Neural cell (in vitro differentiated cells): ENCODE measurements around the gene OR52K1. TPM values are rescaled to one million over a fixed set of nuclear protein-coding genes. Genes with fewer than 3 reads are reported as not detected.

ENCODE experiments used
- H2AFZ ChIP-seq: fragments of 200-600, 300-800 bp; sonication (generic), shearing (Covaris generic); 2 replicates; pipeline ENCODE4 v1.6.0; 2014; ENCODE audit warnings: low read depth, mild to moderate bottlenecking, antibody characterized with exemption, low read length, moderate library complexity
- H3F3A ChIP-seq: fragments of 200-600 bp; shearing (Covaris generic); 2 replicates; pipeline ENCODE4 v1.6.1; 2016; ENCODE audit warnings: mild to moderate bottlenecking, moderate library complexity, mixed read lengths, antibody characterized with exemption, low read length; ENCODE audit not compliant: insufficient read depth, poor library complexity, severe bottlenecking
- H3K27ac ChIP-seq: fragments of 200-600, 300-800 bp; sonication (generic), shearing (Covaris generic); 2 replicates; pipeline ENCODE4 v1.5.1; 2014; ENCODE audit warnings: mild to moderate bottlenecking, low read length, moderate library complexity
- H3K27me3 ChIP-seq: fragments of 300-800, 200-600 bp; sonication (generic), shearing (Covaris generic); 2 replicates; pipeline ENCODE4 v1.6.0; 2014; ENCODE audit warnings: mild to moderate bottlenecking, low read depth, low read length, moderate library complexity; ENCODE audit not compliant: insufficient read depth
- H3K36me3 ChIP-seq: fragments of 300-800, 200-600 bp; sonication (generic), shearing (Covaris generic); 2 replicates; pipeline ENCODE4 v1.5.1; 2014; ENCODE audit warnings: mild to moderate bottlenecking, antibody characterized with exemption, low read length, moderate library complexity; ENCODE audit not compliant: insufficient read depth
- H3K4me2 ChIP-seq: fragments of 300-800, 200-600 bp; sonication (generic), shearing (Covaris generic); 2 replicates; pipeline ENCODE4 v1.6.0; 2014; ENCODE audit warnings: mild to moderate bottlenecking, low read length
- H3K4me3 ChIP-seq: fragments of 300-800, 200-600 bp; sonication (generic), shearing (Covaris generic); 2 replicates; pipeline ENCODE4 v1.5.1; 2014; ENCODE audit warnings: mild to moderate bottlenecking, low read length, moderate library complexity
- H3K79me2 ChIP-seq: fragments of 200-600 bp; shearing (Covaris generic); replicated peaks from 2 replicates; pipeline ENCODE4 v1.6.0; 2014; ENCODE audit warnings: mild to moderate bottlenecking, low read length, moderate library complexity; ENCODE audit not compliant: insufficient read depth
- H3K9ac ChIP-seq: fragments of 300-800, 200-600 bp; sonication (generic), shearing (Covaris generic); 2 replicates; pipeline ENCODE4 v1.6.1; 2016; ENCODE audit warnings: mild to moderate bottlenecking, low read length, mixed read lengths
- H3K9me2 ChIP-seq: fragments of 200-600 bp; shearing (Covaris generic); 2 replicates; pipeline ENCODE4 v1.6.1; 2016; ENCODE audit warnings: mild to moderate bottlenecking, low read length, mixed read lengths; ENCODE audit not compliant: insufficient read depth
- H3K9me3 ChIP-seq: fragments of 200-600, 300-800 bp; sonication (generic), shearing (Covaris generic); 2 replicates; pipeline ENCODE4 v1.6.1; 2016; ENCODE audit warnings: mild to moderate bottlenecking, mixed run types, low read length, moderate library complexity, mixed read lengths
- H4K20me1 ChIP-seq: fragments of 200-600 bp; shearing (Covaris generic); 2 replicates; pipeline ENCODE4 v1.6.1; 2016; ENCODE audit warnings: mild to moderate bottlenecking, mixed run types; ENCODE audit not compliant: insufficient read depth
- EP300 ChIP-seq: fragments of 450-650 bp; conservative IDR thresholded peaks from 2 replicates; pipeline ENCODE4 v1.6.1; 2014; ENCODE audit warnings: antibody characterized with exemption, mild to moderate bottlenecking, moderate library complexity; ENCODE audit not compliant: poor library complexity, severe bottlenecking
- EZH2 ChIP-seq: fragments of 200-600, 300-800 bp; shearing (Covaris generic), sonication (generic); IDR thresholded peaks from 2 replicates; pipeline ENCODE4 v1.6.1; 2014; ENCODE audit warnings: antibody characterized with exemption, low read length, borderline replicate concordance, mild to moderate bottlenecking; ENCODE audit not compliant: insufficient read depth, poor library complexity, severe bottlenecking
- MXI1 ChIP-seq: fragments of 450-650 bp; conservative IDR thresholded peaks from 2 replicates; pipeline ENCODE4 v1.6.1; 2014; ENCODE audit warnings: antibody characterized with exemption, mild to moderate bottlenecking; ENCODE audit not compliant: poor library complexity, severe bottlenecking
- POLR2AphosphoS5 ChIP-seq: IDR thresholded peaks from 2 replicates; pipeline ENCODE4 v1.6.1; 2012
- RAD21 ChIP-seq: fragments of 450-650 bp; conservative IDR thresholded peaks from 2 replicates; pipeline ENCODE4 v1.6.1; 2014; ENCODE audit warnings: antibody characterized with exemption, mild to moderate bottlenecking, moderate library complexity
- SMC3 ChIP-seq: fragments of 450-650 bp; conservative IDR thresholded peaks from 2 replicates; pipeline ENCODE4 v1.6.1; 2014; ENCODE audit warnings: antibody characterized with exemption, mild to moderate bottlenecking, moderate library complexity; ENCODE audit not compliant: poor library complexity
- TAF1 ChIP-seq: IDR thresholded peaks from 2 replicates; pipeline ENCODE4 v1.6.1; 2012; ENCODE audit warnings: low read depth
- polyA plus RNA-seq: library from polyadenylated mRNA; depleted of rRNA; stranded (reverse); fragments of >200 nt; gene quantifications from 2 replicates; pipeline ENCODE4 v1.2.3, GENCODE V29; 2014
- TF ChIP-seq, protein P1 (sequence below): IDR thresholded peaks from 2 replicates; pipeline ENCODE4 v1.6.1; 2012; ENCODE audit warnings: borderline replicate concordance
- TF ChIP-seq, protein P2 (sequence below): fragments of 450-650 bp; IDR thresholded peaks from 2 replicates; pipeline ENCODE4 v1.5.1; 2014; ENCODE audit warnings: antibody characterized with exemption, mild to moderate bottlenecking, moderate library complexity; ENCODE audit not compliant: poor library complexity, severe bottlenecking

The OR52K1 gene
- polyA plus RNA-seq, 1 donor from 2014 or later: not detected

DNA sequence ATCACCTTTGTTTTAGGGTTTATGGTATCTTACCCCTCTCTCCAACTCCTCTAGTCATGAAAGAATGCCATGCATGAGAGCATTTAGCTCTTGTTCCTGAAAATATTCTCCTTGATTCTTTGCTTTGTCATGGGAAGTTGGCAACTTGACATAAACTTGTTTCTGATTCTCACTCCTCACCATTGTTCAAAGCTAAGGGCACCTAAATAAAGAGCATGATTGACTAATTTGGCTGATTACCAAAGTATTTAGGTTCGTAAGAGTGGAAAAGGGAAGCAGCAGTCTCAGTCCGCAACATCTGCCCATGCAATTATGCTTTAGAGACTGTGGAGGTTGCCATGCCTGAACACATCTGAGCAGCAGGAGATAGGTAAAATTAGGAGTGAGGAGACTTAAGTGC lies 26.4 kb downstream of the OR52K1 start:
- no peaks in the 10 kb centered on the region for H3K27me3 ChIP-seq
- H3K36me3 ChIP-seq: no peaks in the 10 kb centered on the region
- H3K9ac ChIP-seq: no peak overlapping the region
- no peak overlapping the region for H3K27ac ChIP-seq
- H3F3A ChIP-seq: no peaks in the 10 kb centered on the region
- H4K20me1 ChIP-seq: no peaks in the 10 kb centered on the region
- H3K9me3 ChIP-seq: no peaks in the 10 kb centered on the region
- H3K79me2 ChIP-seq: no peaks in the 10 kb centered on the region
- no peak for TF ChIP-seq TAF1
- TF ChIP-seq, protein P1, sequence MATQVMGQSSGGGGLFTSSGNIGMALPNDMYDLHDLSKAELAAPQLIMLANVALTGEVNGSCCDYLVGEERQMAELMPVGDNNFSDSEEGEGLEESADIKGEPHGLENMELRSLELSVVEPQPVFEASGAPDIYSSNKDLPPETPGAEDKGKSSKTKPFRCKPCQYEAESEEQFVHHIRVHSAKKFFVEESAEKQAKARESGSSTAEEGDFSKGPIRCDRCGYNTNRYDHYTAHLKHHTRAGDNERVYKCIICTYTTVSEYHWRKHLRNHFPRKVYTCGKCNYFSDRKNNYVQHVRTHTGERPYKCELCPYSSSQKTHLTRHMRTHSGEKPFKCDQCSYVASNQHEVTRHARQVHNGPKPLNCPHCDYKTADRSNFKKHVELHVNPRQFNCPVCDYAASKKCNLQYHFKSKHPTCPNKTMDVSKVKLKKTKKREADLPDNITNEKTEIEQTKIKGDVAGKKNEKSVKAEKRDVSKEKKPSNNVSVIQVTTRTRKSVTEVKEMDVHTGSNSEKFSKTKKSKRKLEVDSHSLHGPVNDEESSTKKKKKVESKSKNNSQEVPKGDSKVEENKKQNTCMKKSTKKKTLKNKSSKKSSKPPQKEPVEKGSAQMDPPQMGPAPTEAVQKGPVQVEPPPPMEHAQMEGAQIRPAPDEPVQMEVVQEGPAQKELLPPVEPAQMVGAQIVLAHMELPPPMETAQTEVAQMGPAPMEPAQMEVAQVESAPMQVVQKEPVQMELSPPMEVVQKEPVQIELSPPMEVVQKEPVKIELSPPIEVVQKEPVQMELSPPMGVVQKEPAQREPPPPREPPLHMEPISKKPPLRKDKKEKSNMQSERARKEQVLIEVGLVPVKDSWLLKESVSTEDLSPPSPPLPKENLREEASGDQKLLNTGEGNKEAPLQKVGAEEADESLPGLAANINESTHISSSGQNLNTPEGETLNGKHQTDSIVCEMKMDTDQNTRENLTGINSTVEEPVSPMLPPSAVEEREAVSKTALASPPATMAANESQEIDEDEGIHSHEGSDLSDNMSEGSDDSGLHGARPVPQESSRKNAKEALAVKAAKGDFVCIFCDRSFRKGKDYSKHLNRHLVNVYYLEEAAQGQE: no peak
- TF ChIP-seq MXI1: no peak
- no peak overlapping the region for H3K4me2 ChIP-seq
- H3K9me2 ChIP-seq: no peaks in the 10 kb centered on the region
- no peak overlapping the region for H3K4me3 ChIP-seq
- no peak overlapping the region for H2AFZ ChIP-seq

DNA sequence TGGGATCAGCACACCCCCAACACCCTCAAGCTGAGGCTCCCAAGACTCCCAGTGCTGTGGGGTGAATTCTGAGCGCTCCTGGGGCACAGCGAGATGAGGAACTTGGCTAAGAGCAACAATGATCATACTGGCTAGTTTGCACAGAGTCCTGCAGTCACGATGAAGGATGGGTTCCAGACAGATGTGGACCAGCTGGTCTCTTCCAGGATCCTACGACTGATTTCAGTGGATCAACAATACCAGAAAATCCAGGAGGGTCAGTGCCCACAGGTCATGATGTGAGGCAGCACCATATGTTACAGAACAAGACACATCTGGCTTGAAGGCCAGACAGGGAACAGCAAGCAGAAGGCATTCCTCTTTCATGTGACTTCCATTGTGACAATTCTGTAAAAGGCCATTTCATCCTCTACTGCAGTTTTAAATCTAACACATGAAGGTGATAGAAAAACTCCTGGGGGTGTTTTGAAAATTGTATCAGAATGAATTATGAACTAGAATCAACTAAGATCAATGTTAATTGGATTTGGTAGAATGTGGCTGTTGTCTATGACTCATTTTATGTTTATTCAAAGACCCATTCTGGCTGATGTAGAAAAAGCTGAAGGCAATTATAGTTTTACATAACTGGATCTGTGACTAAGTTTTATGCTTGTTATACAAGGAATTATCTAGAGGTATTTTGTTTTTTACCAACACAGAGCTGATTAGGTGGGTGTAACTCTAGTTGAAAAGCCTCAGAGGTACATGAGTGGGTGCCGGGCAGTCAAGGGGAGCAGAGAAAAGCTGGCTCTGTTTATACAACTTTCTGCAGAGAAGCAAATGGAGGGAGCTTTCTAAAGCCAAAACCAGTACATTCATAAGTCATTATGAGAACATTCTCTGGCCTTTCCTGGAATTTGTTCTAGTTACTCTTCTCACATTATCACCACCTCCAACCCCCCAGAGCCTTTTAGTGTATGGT lies 29.1 kb downstream of the OR52K1 start:
- H3K9me2 ChIP-seq: no peaks in the 10 kb centered on the region

More for the DNA sequence above, 29.1 kb downstream of the OR52K1 start:
- H3K9me3 ChIP-seq: no peaks in the 10 kb centered on the region
- no peaks in the 10 kb centered on the region for H4K20me1 ChIP-seq
- no peaks in the 10 kb centered on the region for H3K36me3 ChIP-seq
- no peaks in the 10 kb centered on the region for H3F3A ChIP-seq
- H3K4me2 ChIP-seq: no peak overlapping the region
- no peak overlapping the region for H3K27ac ChIP-seq
- H3K4me3 ChIP-seq: no peak overlapping the region
- H3K79me2 ChIP-seq: no peaks in the 10 kb centered on the region
- H2AFZ ChIP-seq: no peak overlapping the region
- TF ChIP-seq POLR2AphosphoS5 (no peak), RAD21 (no peak), EZH2 (no peak), MXI1 (no peak), SMC3 (no peak), EP300 (no peak), TAF1 (no peak)
- TF ChIP-seq, protein P2, sequence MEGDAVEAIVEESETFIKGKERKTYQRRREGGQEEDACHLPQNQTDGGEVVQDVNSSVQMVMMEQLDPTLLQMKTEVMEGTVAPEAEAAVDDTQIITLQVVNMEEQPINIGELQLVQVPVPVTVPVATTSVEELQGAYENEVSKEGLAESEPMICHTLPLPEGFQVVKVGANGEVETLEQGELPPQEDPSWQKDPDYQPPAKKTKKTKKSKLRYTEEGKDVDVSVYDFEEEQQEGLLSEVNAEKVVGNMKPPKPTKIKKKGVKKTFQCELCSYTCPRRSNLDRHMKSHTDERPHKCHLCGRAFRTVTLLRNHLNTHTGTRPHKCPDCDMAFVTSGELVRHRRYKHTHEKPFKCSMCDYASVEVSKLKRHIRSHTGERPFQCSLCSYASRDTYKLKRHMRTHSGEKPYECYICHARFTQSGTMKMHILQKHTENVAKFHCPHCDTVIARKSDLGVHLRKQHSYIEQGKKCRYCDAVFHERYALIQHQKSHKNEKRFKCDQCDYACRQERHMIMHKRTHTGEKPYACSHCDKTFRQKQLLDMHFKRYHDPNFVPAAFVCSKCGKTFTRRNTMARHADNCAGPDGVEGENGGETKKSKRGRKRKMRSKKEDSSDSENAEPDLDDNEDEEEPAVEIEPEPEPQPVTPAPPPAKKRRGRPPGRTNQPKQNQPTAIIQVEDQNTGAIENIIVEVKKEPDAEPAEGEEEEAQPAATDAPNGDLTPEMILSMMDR: no peak
- TF ChIP-seq, protein P1: no peak
- no peaks in the 10 kb centered on the region for H3K27me3 ChIP-seq
- no peak overlapping the region for H3K9ac ChIP-seq
